ENCODE data around the gene FBXL17. TPM values are rescaled to one million over a fixed set of nuclear protein-coding genes. Genes with fewer than 3 reads are reported as not detected.

FBXL17 gene
- polyA plus RNA-seq, 4 donors = 26.4 to 31.5 (median 30.9) TPM

- DNase-seq (ENCODE audit: low read depth in 4 of 4, low spot score in 3 of 4) = no peak
Measured at GRCh38 chr5:108046955-108047670, 334.8 kb downstream of the FBXL17 start.

DNA sequence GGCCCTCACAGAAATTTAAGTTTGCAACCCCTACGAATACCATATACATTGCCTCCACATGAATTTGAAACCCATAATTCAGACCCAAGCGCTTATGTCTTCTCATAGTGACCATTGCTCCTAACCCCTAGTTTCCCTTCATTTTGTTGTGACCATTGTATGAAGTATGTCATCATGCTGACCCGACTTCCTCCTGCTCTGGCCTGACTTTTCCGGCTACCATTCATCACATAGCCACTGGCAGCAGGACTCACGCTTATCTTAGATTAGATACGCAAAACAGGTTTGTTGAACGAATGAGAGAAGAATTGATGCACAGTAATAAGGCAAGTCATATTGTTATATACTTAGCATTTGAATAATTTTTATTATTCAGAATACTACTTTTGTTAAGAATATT is 345.4 kb downstream of the FBXL17 start:
- DNase-seq (ENCODE audit: low read depth in 4 of 4, low spot score in 3 of 4) = no peak

DNA sequence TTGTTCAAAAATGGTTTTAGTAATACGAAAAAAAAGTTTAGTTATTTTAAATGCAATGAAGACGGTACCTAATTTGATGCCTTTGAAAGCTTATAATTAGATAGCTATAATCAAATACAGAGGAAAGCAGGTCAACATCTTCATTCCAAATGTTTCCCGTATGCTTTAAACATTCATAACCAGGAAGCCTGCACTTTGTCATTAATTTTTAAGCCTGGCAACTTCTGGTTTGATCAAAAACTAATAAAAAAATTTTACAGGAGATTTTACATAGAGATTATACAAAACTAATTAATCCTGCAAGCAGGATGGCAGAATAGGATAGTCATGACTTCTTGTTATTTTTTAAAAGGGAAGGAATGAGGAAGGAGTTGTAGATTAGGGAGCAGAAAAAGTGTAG is 353.0 kb downstream of the FBXL17 start:
- no peak for DNase-seq (ENCODE audit: low read depth in 4 of 4, low spot score in 3 of 4)

GRCh38 chr5:108028412-108028811 is 353.5 kb downstream of the FBXL17 start:
- peak in 1 of 4 donors; percentile 8 for DNase-seq (ENCODE audit: low read depth in 4 of 4, low spot score in 3 of 4)

GRCh38 chr5:108025957-108026356 is 355.9 kb downstream of the FBXL17 start:
- DNase-seq (ENCODE audit: low read depth in 4 of 4, low spot score in 3 of 4) = no peak

DNA sequence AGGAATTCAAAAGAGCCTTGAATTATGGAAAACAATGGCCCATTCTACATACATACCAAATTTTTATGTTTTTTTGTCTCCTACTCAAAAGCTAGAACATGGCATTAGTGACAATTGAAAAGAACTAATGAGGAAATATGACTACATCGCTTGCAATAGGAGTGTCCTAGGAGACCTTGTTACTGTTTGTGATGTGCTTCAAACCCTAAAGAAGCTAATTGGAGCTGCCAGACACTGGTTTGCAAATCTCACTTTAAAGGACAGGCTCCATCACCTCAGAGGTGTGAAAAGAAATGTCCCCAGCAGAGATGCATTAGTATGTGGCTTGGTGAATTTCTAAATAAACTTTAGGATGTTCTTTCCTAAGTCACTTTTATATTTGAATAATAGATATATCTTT is 356.9 kb downstream of the FBXL17 start:
- no peak for DNase-seq (ENCODE audit: low read depth in 4 of 4, low spot score in 3 of 4)

GRCh38 chr5:108016101-108016500 is 365.8 kb downstream of the FBXL17 start:
- DNase-seq (ENCODE audit: low read depth in 4 of 4, low spot score in 3 of 4) = no peak

DNA sequence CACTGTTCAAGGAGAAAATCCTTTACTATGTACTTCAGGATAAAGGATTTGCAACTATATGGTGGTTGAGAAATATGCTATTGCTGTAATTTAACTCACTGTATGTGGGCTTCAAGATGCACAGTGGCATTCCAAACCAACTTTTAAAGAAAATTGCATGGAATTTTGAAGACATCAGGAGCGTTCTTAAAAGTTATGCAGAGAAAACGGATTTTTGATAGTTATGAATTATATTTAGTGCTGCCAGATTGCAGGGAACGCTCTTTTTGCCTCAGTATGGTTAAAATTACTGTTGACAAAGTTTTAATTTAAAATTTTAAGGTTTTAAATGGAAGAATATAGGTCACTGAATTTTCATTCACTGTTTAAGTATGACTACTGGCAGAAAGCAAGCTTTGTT is 375.1 kb downstream of the FBXL17 start:
- no peak for DNase-seq (ENCODE audit: low read depth in 4 of 4, low spot score in 3 of 4)

DNA sequence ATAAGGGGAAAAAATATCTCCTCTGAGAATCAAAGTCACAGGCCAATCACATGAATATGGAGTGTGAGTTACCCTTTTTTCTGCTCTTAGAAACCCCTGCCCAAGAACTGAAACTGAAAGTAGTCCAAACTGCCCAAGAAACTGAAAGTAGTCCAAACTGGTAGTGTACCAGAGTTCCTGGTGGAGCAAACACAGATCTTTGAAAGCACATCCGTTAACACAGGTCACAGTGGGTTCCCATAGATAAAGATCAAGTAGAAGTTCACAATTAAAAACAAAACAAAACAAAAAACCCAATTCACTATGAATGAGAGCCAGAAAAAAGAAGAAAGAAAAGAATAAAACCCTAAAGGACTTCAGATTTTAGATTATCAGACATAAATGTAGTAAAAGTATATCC is 378.7 kb downstream of the FBXL17 start:
- peak in 1 of 4 donors; percentile 7 for DNase-seq (ENCODE audit: low read depth in 4 of 4, low spot score in 3 of 4)

- no peak for DNase-seq (ENCODE audit: low read depth in 4 of 4, low spot score in 3 of 4)
Measured at GRCh38 chr5:108001222-108001621, 380.7 kb downstream of the FBXL17 start.

- no peak for DNase-seq (ENCODE audit: low read depth in 4 of 4, low spot score in 3 of 4)
Measured at GRCh38 chr5:107997338-107997980, 384.4 kb downstream of the FBXL17 start.

GRCh38 chr5:107993341-107993740 is 388.6 kb downstream of the FBXL17 start:
- no peak for DNase-seq (ENCODE audit: low read depth in 4 of 4, low spot score in 3 of 4)

DNA sequence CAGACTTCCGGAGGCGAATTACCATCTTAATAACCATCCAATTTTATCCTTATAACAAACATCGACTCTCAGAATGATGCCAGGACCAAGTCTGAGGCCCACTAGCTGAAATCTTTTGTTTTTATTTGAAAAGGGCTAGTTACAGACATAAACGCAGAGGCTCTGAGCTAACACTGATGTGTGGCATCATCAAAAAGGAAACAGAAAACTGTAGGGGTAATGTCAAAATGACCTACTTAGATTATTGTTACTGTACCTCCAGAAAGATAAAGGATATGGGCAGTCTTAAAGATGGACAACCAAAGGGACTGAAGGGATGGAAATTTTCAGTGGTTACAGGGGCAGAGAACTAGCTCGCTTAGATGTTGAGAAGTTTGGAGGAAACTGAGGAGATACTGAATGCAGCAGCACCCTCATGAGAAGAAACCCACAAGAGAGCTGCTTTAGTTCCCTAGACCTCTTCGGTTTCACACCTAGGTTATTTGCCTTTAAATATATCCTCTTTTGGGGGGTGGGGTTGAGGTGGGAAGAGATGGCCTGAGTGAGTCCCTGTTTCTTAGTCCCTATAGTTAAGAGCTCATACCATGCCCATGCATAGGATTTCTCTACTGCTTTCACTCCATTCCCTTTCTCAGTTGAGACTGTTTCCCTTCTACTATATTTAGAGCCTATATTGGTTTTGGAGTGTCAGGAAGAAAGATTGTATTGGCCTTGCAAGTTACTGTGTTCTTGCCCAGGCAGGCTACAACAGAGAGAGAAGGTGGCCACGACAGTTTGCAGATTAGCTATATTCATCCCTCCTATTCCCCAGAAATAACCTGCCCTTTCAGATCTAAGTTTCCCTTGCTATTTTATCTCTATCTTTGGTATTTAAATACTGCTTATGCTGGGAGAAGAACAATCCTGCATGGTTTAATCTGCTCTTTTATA is 390.8 kb downstream of the FBXL17 start:
- DNase-seq (ENCODE audit: low read depth in 4 of 4, low spot score in 3 of 4) = no peak

DNA sequence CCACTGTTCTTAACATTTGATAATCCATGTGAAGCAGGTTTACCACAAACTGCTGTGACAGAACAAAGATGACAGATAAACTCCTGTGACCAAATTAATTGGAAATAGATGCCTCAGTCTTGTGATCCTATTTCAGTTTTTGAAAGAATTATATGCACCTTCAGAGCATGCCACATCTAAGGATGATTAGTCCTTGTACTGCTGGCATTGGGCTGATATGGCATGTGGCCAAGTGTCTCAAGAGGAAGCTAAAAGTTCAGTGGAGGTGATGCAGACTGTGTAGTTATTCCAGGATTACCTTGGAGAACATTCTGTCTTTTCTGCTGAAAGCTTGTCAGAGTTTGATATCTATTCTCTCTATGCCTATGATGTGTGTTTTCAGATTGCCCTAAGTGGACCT is 396.8 kb downstream of the FBXL17 start:
- no peak for DNase-seq (ENCODE audit: low read depth in 4 of 4, low spot score in 3 of 4)

DNA sequence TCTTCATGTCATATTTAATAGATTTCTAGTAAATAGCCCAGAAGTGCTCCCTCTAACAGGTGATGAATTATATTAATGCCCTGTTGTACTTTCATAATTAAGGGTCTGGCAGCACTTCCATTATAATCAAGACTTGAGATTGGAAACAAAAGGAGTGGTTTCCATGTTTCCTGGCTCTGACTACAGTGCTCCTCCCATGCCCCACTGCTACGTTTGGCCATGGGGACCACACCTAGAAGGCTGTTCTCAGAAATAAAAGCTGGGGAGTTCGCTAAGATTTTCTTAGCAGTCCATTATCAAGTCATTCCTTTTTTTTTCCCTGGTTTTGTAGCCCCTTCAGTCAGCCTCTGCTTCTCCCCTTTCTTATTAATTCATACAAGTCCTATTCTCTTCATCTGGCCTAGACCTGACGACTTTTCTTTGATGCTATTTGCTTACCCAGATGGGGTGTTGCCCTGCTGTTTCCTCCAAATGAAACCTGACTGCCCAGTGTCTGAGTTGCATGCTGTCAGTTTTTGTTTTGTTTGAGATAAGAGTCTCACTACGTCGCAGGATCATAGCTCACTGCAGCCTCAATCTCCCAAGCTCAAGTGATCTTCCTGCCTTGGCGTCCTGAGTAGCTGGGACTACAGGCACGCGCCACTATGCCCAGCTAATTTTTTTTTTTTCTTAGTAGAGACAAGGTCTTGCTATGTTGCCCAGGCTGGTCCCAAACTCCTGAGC is 399.0 kb downstream of the FBXL17 start:
- DNase-seq (ENCODE audit: low read depth in 4 of 4, low spot score in 3 of 4) = no peak

- peak in 2 of 4 donors; percentile 12 to 28 for DNase-seq (ENCODE audit: low read depth in 4 of 4, low spot score in 3 of 4)
Measured at GRCh38 chr5:107980923-107981692, 400.8 kb downstream of the FBXL17 start.

DNA sequence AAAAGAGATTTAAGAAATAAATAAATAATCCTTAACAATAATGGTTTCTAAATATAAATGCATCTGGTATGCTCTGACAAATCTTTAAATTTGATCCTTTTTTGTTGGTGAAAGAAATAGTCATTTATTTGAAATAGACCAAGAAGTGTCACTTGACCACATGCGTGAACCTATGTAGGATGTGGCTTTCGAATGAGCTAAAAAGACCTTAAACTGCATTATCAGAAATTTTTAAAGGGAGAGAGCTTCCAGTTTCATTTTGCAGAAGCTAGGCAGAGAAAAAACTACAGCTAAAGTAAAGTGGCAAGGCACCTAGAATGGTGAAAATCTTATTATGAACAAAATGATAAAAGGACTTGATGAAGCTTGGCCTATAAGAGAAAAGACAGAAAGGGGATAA is 402.0 kb downstream of the FBXL17 start:
- DNase-seq (ENCODE audit: low read depth in 4 of 4, low spot score in 3 of 4) = no peak

GRCh38 chr5:107979291-107979690 is 402.6 kb downstream of the FBXL17 start:
- DNase-seq (ENCODE audit: low read depth in 4 of 4, low spot score in 3 of 4) = no peak

DNA sequence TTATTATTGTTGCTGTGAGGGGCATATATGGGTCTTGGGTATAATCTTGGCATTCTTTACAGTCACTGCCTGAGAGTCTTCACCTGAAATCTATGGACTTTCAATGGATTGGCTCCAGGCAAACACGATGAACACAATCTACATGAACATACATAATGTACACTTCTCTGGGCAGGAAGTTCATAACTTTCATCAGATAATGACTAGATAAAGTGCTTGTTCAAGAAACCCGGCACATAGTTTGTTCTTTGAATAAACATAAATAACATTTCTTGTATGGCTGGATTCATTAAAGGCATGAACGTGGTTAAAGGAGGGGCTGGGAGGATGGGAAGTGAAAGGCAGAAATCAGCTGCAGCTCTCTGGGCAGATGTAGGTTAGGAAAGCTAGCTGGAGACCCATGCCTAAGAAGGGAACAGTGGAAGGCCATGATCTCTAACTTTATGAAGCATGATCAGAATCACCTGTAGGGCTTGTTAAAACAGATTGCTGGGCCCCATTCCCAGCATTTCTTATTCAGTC is 404.3 kb downstream of the FBXL17 start:
- DNase-seq (ENCODE audit: low read depth in 4 of 4, low spot score in 3 of 4) = no peak

- no peak for DNase-seq (ENCODE audit: low read depth in 4 of 4, low spot score in 3 of 4)
Measured at GRCh38 chr5:107975568-107975967, 406.3 kb downstream of the FBXL17 start.

Measured in right renal pelvis (tissue), 4 donors.